HCT116 (cell line): ENCODE results near the gene STXBP3. TPM values are rescaled to one million over a fixed set of nuclear protein-coding genes. Genes with fewer than 3 reads are reported as not detected.

Experiments
- ATAC-seq: fragments of 200-7000 bp; cut with Tn5 transposase; 2 replicates; pipeline ENCODE4 v1.9.1; 2020; ENCODE audit warnings: mild to moderate bottlenecking, moderate library complexity
- BruUV-seq: library from RNA; stranded (reverse); fragments of 400-500 nt; replicated peaks from 2 replicates; lab custom pipeline; 2021; lab: Mats Ljungman, UMichigan
- CTCF ChIA-PET: fragments of 300-600 bp; sonication (Branson Sonifier 250); formaldehyde crosslinking; loops from one replicate; lab custom pipeline; 2021; ENCODE audit warnings: antibody characterized with exemption; lab: Charles Lee
- POLR2A ChIA-PET: fragments of 300-600, 350-600 bp; sonication (Branson Sonifier 250); formaldehyde crosslinking; loops from one replicate; lab custom pipeline; 2021; ENCODE audit warnings: antibody characterized with exemption; lab: Charles Lee
- RAD21 ChIA-PET, 2 experiments: fragments of 300-600 bp; sonication (Branson Sonifier 250); formaldehyde crosslinking; loops; one replicate each; lab custom pipeline; 2023; ENCODE audit warnings: low total read pairs in 2 of 2; ENCODE audit not compliant: uncharacterized antibody in 2 of 2, unreplicated experiment in 2 of 2, low non-redundant PET in 1 of 2; lab: Charles Lee
- DNase-seq: peaks from one replicate; pipeline ENCODE4 v3.0.0-alpha.2; 2010; ENCODE audit warnings: low read depth, low spot score
- H2AFZ ChIP-seq: fragments of 200-600 bp; shearing (Covaris generic), sonication (generic); 2 replicates; pipeline ENCODE4 v1.6.1; 2017; ENCODE audit warnings: low read depth, mixed run types, mixed read lengths, antibody characterized with exemption, low read length; ENCODE audit not compliant: poor library complexity, severe bottlenecking
- H3K27ac ChIP-seq: 2 replicates; pipeline ENCODE4 v1.5.1; 2012; ENCODE audit warnings: low read depth, low read length
- H3K27me3 ChIP-seq: fragments of 200-600 bp; sonication (generic); 2 replicates; pipeline ENCODE4 v1.6.1; 2016; ENCODE audit warnings: mixed run types, low read length, mixed read lengths; ENCODE audit not compliant: insufficient read depth
- H3K36me3 ChIP-seq, 2 experiments: fragments of 200-500 bp in 1 of 2; fragments of 200-600 bp in 1 of 2; sonication (Bioruptor generic) in 1 of 2; sonication (generic) in 1 of 2; 2 replicates each; pipeline versions ENCODE4 v1.5.1 to v1.6.1; 2014 to 2016; ENCODE audit warnings: low read length in 2 of 2, inconsistent platforms in 1 of 2, mixed read lengths in 1 of 2, mixed run types in 1 of 2; ENCODE audit not compliant: insufficient read depth in 2 of 2, control insufficient read depth in 1 of 2
- H3K4me1 ChIP-seq, 2 experiments: fragments of 200-600 bp in 1 of 2; sonication (generic) in 1 of 2; 2 replicates each; pipeline versions ENCODE4 v1.5.1 to v1.6.1; 2012 to 2017; ENCODE audit warnings: low read length in 2 of 2, inconsistent platforms in 1 of 2, mild to moderate bottlenecking in 1 of 2, mixed read lengths in 1 of 2, mixed run types in 1 of 2, moderate library complexity in 1 of 2; ENCODE audit not compliant: insufficient read depth in 2 of 2, control insufficient read depth in 1 of 2
- H3K4me2 ChIP-seq: fragments of 200-600 bp; sonication (generic); 2 replicates; pipeline ENCODE4 v1.6.1; 2017; ENCODE audit warnings: mixed run types, low read length, mixed read lengths
- H3K4me3 ChIP-seq, 2 experiments: fragments of 200-600 bp in 1 of 2; sonication (generic) in 1 of 2; replicated peaks in 1 of 2; 2 replicates each; pipeline ENCODE4 v1.5.1; 2011 to 2016; ENCODE audit warnings: low read length in 2 of 2, control low read depth in 1 of 2, low read depth in 1 of 2, mild to moderate bottlenecking in 1 of 2, mixed read lengths in 1 of 2, mixed run types in 1 of 2
- H3K79me2 ChIP-seq: fragments of 200-600 bp; sonication (generic); 2 replicates; pipeline ENCODE4 v1.6.1; 2017; ENCODE audit warnings: mild to moderate bottlenecking, mixed run types, low read length, moderate library complexity, mixed read lengths; ENCODE audit not compliant: insufficient read depth
- H3K9ac ChIP-seq: fragments of 200-600 bp; sonication (generic); 2 replicates; pipeline ENCODE4 v1.6.1; 2016; ENCODE audit warnings: low read length, mixed read lengths
- H3K9me2 ChIP-seq: fragments of 200-600 bp; sonication (generic), shearing (Covaris generic); 2 replicates; pipeline ENCODE4 v1.6.1; 2017; ENCODE audit warnings: mixed run types, mild to moderate bottlenecking, moderate library complexity; ENCODE audit not compliant: insufficient read depth
- H3K9me3 ChIP-seq, 2 experiments: fragments of 200-500 bp in 1 of 2; fragments of 200-600 bp in 1 of 2; sonication (Bioruptor generic) in 1 of 2; sonication (generic) in 1 of 2; 2 replicates each; pipeline ENCODE4 v1.6.1; 2014 to 2017; ENCODE audit warnings: low read length in 2 of 2, mixed read lengths in 2 of 2, inconsistent platforms in 1 of 2, low read depth in 1 of 2, mild to moderate bottlenecking in 1 of 2, mixed run types in 1 of 2, moderate library complexity in 1 of 2; ENCODE audit not compliant: control insufficient read depth in 1 of 2, insufficient read depth in 1 of 2
- H4K20me1 ChIP-seq: fragments of 200-600 bp; sonication (generic), shearing (Covaris generic); 2 replicates; pipeline ENCODE4 v1.6.1; 2017; ENCODE audit warnings: mixed run types, mild to moderate bottlenecking, moderate library complexity; ENCODE audit not compliant: insufficient read depth
- CBX3 ChIP-seq: IDR thresholded peaks from 2 replicates; pipeline ENCODE4 v1.6.1; 2012; ENCODE audit warnings: low read depth
- ELF1 ChIP-seq: IDR thresholded peaks from 2 replicates; pipeline ENCODE4 v1.6.1; 2012; ENCODE audit warnings: low read depth, borderline replicate concordance
- EZH2phosphoT487 ChIP-seq: fragments of 200-600 bp; IDR thresholded peaks from 2 replicates; pipeline ENCODE4 v1.6.1; 2018; ENCODE audit warnings: antibody characterized with exemption, borderline replicate concordance
- FOSL1 ChIP-seq: IDR thresholded peaks from 2 replicates; pipeline ENCODE4 v1.6.1; 2012; ENCODE audit warnings: low read depth
- JUND ChIP-seq: IDR thresholded peaks from 2 replicates; pipeline ENCODE4 v1.6.1; 2012
- POLR2A ChIP-seq: IDR thresholded peaks from 2 replicates; pipeline ENCODE4 v1.7.0; 2011; ENCODE audit warnings: borderline replicate concordance; ENCODE audit not compliant: insufficient read depth, insufficient read length; ENCODE audit errors: extremely low read depth
- POLR2AphosphoS5 ChIP-seq: IDR thresholded peaks from 2 replicates; pipeline ENCODE4 v1.6.1; 2011; ENCODE audit warnings: mild to moderate bottlenecking, low read depth, low read length, moderate library complexity
- SIN3A ChIP-seq: IDR thresholded peaks from 2 replicates; pipeline ENCODE4 v1.6.1; 2012; ENCODE audit warnings: low read depth
- TCF7L2 ChIP-seq: IDR thresholded peaks from 2 replicates; pipeline ENCODE4 v1.7.0; 2011; ENCODE audit warnings: borderline replicate concordance, inconsistent platforms; ENCODE audit not compliant: insufficient read depth, insufficient read length; ENCODE audit errors: extremely low read depth
- ZFX ChIP-seq: fragments of 450-650 bp; IDR thresholded peaks from 2 replicates; pipeline ENCODE4 v1.6.1; 2017
- ZNF274 ChIP-seq: fragments of 200-500 bp; sonication (Bioruptor generic); IDR thresholded peaks from 2 replicates; pipeline ENCODE4 v1.6.1; 2014; ENCODE audit warnings: mild to moderate bottlenecking, low read depth, low read length, inconsistent platforms
- intact Hi-C: fragments of 100-400 bp; cut with micrococcal nuclease; formaldehyde crosslinking; loops from 2 replicates; pipeline ENCODE4 v1.10.0; 2022
- total RNA-seq: library from RNA; stranded (reverse); gene quantifications from one replicate; pipeline ENCODE4 v1.2.1, GENCODE V29; 2021; ENCODE audit not compliant: unreplicated experiment
- TF ChIP-seq, protein P1 (sequence below), 3 experiments: fragments of 200-600 bp in 1 of 3; sonication (generic) in 1 of 3; IDR thresholded peaks in 2 of 3; conservative IDR thresholded peaks in 1 of 3; 2 replicates each; pipeline ENCODE4 v1.5.1; 2012 to 2017; ENCODE audit warnings: low read depth in 2 of 3, low read length in 2 of 3, antibody characterized with exemption in 1 of 3, borderline replicate concordance in 1 of 3, control low read depth in 1 of 3, mild to moderate bottlenecking in 1 of 3, mixed read lengths in 1 of 3, mixed run types in 1 of 3, moderate library complexity in 1 of 3; ENCODE audit not compliant: insufficient read depth in 1 of 3

Gene STXBP3
- total RNA-seq, 1 experiment from 2014 or later = 22.6 TPM

DNA sequence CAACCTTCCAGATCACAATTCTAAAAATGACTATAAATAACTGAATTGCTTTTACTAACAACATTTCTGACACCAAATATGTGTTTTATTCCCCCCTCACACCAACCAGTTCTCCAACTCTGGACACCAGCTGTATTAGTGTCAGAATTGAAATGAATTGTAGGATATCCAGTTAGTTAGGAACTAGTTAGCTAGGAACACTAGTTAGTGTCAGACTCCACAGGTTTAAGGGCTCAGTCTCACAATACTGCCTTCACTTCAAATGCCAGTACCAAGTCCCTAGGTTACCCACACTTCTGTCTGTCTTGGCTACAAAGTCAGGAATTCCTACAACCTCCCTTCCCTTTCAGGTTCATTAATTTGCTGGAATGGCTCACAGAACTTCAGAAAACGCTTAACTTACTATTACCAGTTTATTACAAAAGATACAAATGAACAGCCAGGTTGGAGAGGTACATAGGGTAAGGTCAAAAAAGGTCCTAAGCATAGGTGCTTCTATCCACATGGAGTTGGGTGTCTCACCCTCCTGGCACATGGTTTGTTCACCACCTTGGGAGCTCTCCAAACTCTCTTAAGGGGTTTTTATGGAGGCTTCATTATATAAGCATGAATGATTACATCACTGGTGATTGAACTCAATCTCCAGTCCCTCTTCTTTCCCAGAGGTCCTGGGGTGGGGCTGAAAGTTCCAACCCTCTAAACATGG lies 4.2 kb downstream of the STXBP3 start:
- Histone ChIP-seq H2AFZ (no peak overlapping the region), H3K79me2 (peaks cover 15% of the 10 kb centered on the region), H4K20me1 (no peaks in the 10 kb centered on the region), H3K4me3 (no peak overlapping the region), H3K9ac (no peak overlapping the region), H3K9me3 (no peaks in the 10 kb centered on the region), H3K4me1 (peaks cover 3 to 12% of the 10 kb centered on the region in 2 experiments; a peak in 3 of 4 replicates), H3K27ac (no peak overlapping the region), H3K36me3 (no peaks in the 10 kb centered on the region; a peak in 1 of 4 replicates), H3K9me2 (no peaks in the 10 kb centered on the region), H3K4me2 (no peak overlapping the region), H3K27me3 (no peaks in the 10 kb centered on the region)
- intact Hi-C loops = no loop called here
- POLR2A ChIA-PET = no interaction called here
- CTCF ChIA-PET = no interaction called here
- ATAC-seq (no peak), DNase-seq (no peak)
- BruUV-seq = no TSS peak
- TF ChIP-seq CBX3 (no peak), SIN3A (no peak), ELF1 (no peak), POLR2AphosphoS5 (no peak), TCF7L2 (no peak), FOSL1 (no peak), JUND (no peak), ZNF274 (no peak), ZFX (no peak), POLR2A (no peak), EZH2phosphoT487 (no peak)
- TF ChIP-seq, protein P1, sequence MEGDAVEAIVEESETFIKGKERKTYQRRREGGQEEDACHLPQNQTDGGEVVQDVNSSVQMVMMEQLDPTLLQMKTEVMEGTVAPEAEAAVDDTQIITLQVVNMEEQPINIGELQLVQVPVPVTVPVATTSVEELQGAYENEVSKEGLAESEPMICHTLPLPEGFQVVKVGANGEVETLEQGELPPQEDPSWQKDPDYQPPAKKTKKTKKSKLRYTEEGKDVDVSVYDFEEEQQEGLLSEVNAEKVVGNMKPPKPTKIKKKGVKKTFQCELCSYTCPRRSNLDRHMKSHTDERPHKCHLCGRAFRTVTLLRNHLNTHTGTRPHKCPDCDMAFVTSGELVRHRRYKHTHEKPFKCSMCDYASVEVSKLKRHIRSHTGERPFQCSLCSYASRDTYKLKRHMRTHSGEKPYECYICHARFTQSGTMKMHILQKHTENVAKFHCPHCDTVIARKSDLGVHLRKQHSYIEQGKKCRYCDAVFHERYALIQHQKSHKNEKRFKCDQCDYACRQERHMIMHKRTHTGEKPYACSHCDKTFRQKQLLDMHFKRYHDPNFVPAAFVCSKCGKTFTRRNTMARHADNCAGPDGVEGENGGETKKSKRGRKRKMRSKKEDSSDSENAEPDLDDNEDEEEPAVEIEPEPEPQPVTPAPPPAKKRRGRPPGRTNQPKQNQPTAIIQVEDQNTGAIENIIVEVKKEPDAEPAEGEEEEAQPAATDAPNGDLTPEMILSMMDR (IDR thresholded peaks at IDR 0.05 in 2 of 3, conservative IDR thresholded peaks at IDR 0.05 in 1 of 3; ENCODE audit: borderline replicate concordance in 1 of 3, insufficient read depth in 1 of 3, low read depth in 2 of 3, low read length in 2 of 3) = no peak
- RAD21 ChIA-PET = no interaction called here
